Stomach (tissue), 9 donors: Measurements from ENCODE around the gene C5orf58. TPM values are rescaled to one million over a fixed set of nuclear protein-coding genes. Genes with fewer than 3 reads are reported as not detected.

ENCODE experiments used
- DNase-seq, 2 donors: peaks; one replicate each; pipeline versions ENCODE4 v3.0.0 to v3.0.0-alpha.2; 2013 to 2019
- H3K27ac ChIP-seq, 5 donors: fragments of 200-600 bp in 4 of 5; sonication (generic) in 4 of 5; one replicate each; pipeline ENCODE4 v1.5.1; 2013 to 2019; ENCODE audit warnings: mild to moderate bottlenecking in 1 of 5, moderate library complexity in 1 of 5
- H3K27me3 ChIP-seq, 3 donors: fragments of 200-600 bp; sonication (generic); one replicate each; pipeline ENCODE4 v1.5.1; 2017 to 2019; ENCODE audit warnings: mixed run types in 1 of 3
- H3K36me3 ChIP-seq, 4 donors: fragments of 200-600 bp; sonication (generic); 1 replicate in 3 of 4; 2 replicates in 1 of 4; pipeline ENCODE4 v1.5.1; 2016 to 2019
- H3K4me1 ChIP-seq, 4 donors: fragments of 200-600 bp; sonication (generic); one replicate each; pipeline ENCODE4 v1.5.1; 2016 to 2019
- H3K4me3 ChIP-seq, 4 donors: fragments of 200-600 bp; sonication (generic) in 3 of 4; one replicate each; pipeline ENCODE4 v1.5.1; 2016 to 2019; ENCODE audit warnings: mild to moderate bottlenecking in 1 of 4
- H3K9me3 ChIP-seq, 4 donors: fragments of 200-600 bp; sonication (generic); one replicate each; pipeline ENCODE4 v1.5.1; 2016 to 2019
- CTCF ChIP-seq, 7 experiments: fragments of 450-650 bp in 4 of 7; fragments of 200-600 bp in 3 of 7; sonication (generic) in 3 of 7; IDR thresholded peaks; one replicate each; pipeline ENCODE4 v1.5.1; 2016 to 2019; ENCODE audit warnings: antibody characterized with exemption in 7 of 7, control low read depth in 2 of 7, mild to moderate bottlenecking in 1 of 7
- EP300 ChIP-seq: sonication (generic); formaldehyde crosslinking; IDR thresholded peaks from one replicate; pipeline ENCODE4 v1.6.1; 2017; ENCODE audit warnings: antibody characterized with exemption
- POLR2A ChIP-seq, 4 donors: fragments of 450-650 bp; IDR thresholded peaks; one replicate each; pipeline ENCODE4 v1.6.1; 2016; ENCODE audit warnings: antibody characterized with exemption in 4 of 4, control low read depth in 2 of 4, mild to moderate bottlenecking in 1 of 4, moderate library complexity in 1 of 4
- POLR2AphosphoS5 ChIP-seq, 3 donors: sonication (generic); formaldehyde crosslinking; IDR thresholded peaks; one replicate each; pipeline ENCODE4 v1.6.1; 2016; ENCODE audit warnings: antibody characterized with exemption in 3 of 3
- WGBS, 5 donors: extraction: QIAGEN DNeasy Blood & Tissue Kit in 3 of 5; methylation state at CpG; one replicate each; pipeline versions ENCODE4 v1.1.5 to v1.1.7; 2013 to 2018; 5-methylcytosine and 5-hydroxymethylcytosine counted together
- intact Hi-C: fragments of 100-400 bp; cut with DNase I; formaldehyde crosslinking; loops from one replicate; pipeline ENCODE4 v1.15.1; 2023; ENCODE audit warnings: low total_unique reads
- polyA plus RNA-seq, 3 donors: library from polyadenylated mRNA; stranded (reverse); fragments of 200-250 nt; gene quantifications; one replicate each; pipeline ENCODE4 v1.2.3, GENCODE V29; 2013
- total RNA-seq, 5 donors: library from RNA; depleted of rRNA; stranded (reverse); fragments of >200 nt; gene quantifications; one replicate each; pipeline versions ENCODE4 v1.1.0 to v1.2.3, GENCODE V29; 2014 to 2016
- donor health status: healthy with polysubstance abuse.
- donor health status: Bipolar disorder and iron deficiency.
- donor health status: healthy.

Gene C5orf58
- total and polyA plus RNA-seq, 8 donors: 0.43 to 4.6 TPM; not detected in 6

DNA sequence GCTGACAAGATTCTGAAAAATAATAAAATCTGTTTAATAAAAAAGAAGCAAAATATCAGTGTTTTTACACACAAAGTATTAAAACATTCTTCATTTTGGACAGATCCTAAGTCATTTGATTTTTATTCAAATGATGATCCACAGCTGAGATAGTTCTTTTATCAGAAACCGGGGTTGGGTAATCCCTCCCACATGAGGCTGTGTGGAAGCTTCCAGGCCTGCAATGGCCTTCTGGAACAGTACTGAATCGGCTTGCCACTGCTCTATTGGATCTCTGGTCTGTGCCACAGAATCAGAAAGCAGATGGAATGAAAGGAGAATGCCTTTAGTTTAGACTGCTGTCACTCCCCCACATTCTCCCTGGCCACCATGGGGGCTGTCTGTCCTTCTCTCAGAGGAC lies 6.1 kb upstream of the C5orf58 start:
- 38 to 79% (median 63%) methylated on average over 2 of the region's 2 CpGs for WGBS, 5 donors
- H3K36me3 ChIP-seq: no peaks in the 10 kb centered on the region
- TF ChIP-seq EP300 (no peak), POLR2A (IDR thresholded peaks at IDR 0.05) (no peak), POLR2AphosphoS5 (IDR thresholded peaks at IDR 0.05) (no peak), CTCF (IDR thresholded peaks at IDR 0.05) (no peak)
- no peaks in the 10 kb centered on the region for H3K27me3 ChIP-seq
- no peak overlapping the region for H3K4me3 ChIP-seq
- peaks cover 0 to 5% (median 0%) of the 10 kb centered on the region in 4 donors for H3K4me1 ChIP-seq
- intact Hi-C loops: loop anchor here (5.0 kb wide), 1 partner anchor 196 kb away; no protein-coding TSS in a partner anchor
- DNase-seq: no peak
- H3K27ac ChIP-seq: no peak overlapping the region
- H3K9me3 ChIP-seq: no peaks in the 10 kb centered on the region

GRCh38 chr5:170228762-170229435 lies 3.9 kb upstream of the C5orf58 start:
- TF ChIP-seq EP300 (no peak), CTCF (IDR thresholded peaks at IDR 0.05) (no peak), POLR2A (IDR thresholded peaks at IDR 0.05) (no peak), POLR2AphosphoS5 (IDR thresholded peaks at IDR 0.05) (no peak)
- Histone ChIP-seq H3K36me3 (no peaks in the 10 kb centered on the region), H3K4me1 (no peaks in the 10 kb centered on the region), H3K4me3 (no peak overlapping the region), H3K9me3 (no peaks in the 10 kb centered on the region), H3K27me3 (no peaks in the 10 kb centered on the region), H3K27ac (no peak overlapping the region)
- no peak for DNase-seq
- intact Hi-C loops: loop anchor here (5.0 kb wide), 1 partner anchor 193 kb away; no protein-coding TSS in a partner anchor
- 75 to 76% (median 75%) methylated on average over 6 of the region's 6 CpGs for WGBS, 5 donors

DNA sequence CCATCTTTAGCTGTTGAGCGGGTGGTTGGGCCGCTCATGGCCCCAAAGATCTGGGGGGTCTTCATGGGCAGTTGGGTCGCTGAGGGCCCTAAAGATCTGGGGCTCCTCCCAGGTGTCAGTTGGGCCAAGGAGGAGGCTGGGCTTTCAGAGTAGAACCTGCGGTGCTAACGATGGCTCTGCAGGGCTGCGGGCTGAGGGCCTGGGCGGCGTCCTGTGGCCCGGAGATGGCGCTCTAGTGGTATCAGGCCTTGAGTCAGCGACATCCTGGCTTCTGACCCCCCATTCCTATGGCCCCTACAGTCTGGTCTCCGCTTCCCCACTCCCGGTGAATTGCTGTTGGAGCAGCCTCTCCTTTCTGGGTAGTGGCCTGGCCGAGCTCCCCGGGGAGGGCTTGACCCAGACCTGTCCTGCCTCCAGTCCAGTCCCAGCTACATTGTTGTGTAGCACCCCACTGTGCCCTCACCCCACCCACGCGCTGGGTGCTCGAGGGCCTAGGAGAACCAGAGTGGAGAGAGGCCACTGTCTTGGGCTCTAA lies 640 bp downstream of the C5orf58 start:
- intact Hi-C loops: no loop called here
- TF ChIP-seq CTCF (IDR thresholded peaks at IDR 0.05) (no peak), POLR2AphosphoS5 (IDR thresholded peaks at IDR 0.05) (no peak), POLR2A (IDR thresholded peaks at IDR 0.05) (no peak), EP300 (no peak)

GRCh38 chr5:170235876-170236864 lies 3.4 kb downstream of the C5orf58 start:
- H3K4me1 ChIP-seq: no peaks in the 10 kb centered on the region
- no peak overlapping the region for H3K4me3 ChIP-seq
- no peak for DNase-seq
- no peak overlapping the region for H3K27ac ChIP-seq
- H3K36me3 ChIP-seq: no peaks in the 10 kb centered on the region
- TF ChIP-seq POLR2AphosphoS5 (IDR thresholded peaks at IDR 0.05) (no peak), CTCF (IDR thresholded peaks at IDR 0.05) (no peak), POLR2A (IDR thresholded peaks at IDR 0.05) (no peak), EP300 (no peak)
- intact Hi-C loops: no loop called here
- 55 to 73% (median 57%) methylated on average over 3 of the region's 3 CpGs for WGBS, 5 donors
- no peaks in the 10 kb centered on the region for H3K9me3 ChIP-seq
- no peaks in the 10 kb centered on the region for H3K27me3 ChIP-seq

More for the DNA sequence above, 640 bp downstream of the C5orf58 start:
- Histone ChIP-seq H3K27me3 (no peaks in the 10 kb centered on the region), H3K27ac (no peak overlapping the region), H3K4me3 (no peak overlapping the region), H3K4me1 (no peaks in the 10 kb centered on the region), H3K36me3 (no peaks in the 10 kb centered on the region), H3K9me3 (no peaks in the 10 kb centered on the region)
- DNase-seq: no peak
- WGBS, 5 donors: 93 to 96% (median 94%) methylated on average over 11 to 18 of the region's 18 CpGs
